ENCODE measurements around the gene GHR. TPM values are rescaled to one million over a fixed set of nuclear protein-coding genes. Genes with fewer than 3 reads are reported as not detected.

GHR gene
- polyA plus RNA-seq, 1 experiment, result 0.63 TPM

- no peaks in the 10 kb centered on the region for H3K27me3 ChIP-seq (ENCODE audit: control insufficient read depth, insufficient read depth, low read length)
- H3K9me3 ChIP-seq (ENCODE audit: control insufficient read depth, insufficient read depth, low read length), result no peaks in the 10 kb centered on the region
- ChIA-PET POLR2A (no interaction called here), CTCF (interaction anchor here (1.0 kb wide), 1 partner anchor 131 kb away, joined by 3 read pairs; no protein-coding TSS in a partner anchor)
- no peak for TF ChIP-seq CTCF (IDR thresholded peaks at IDR 0.05; ENCODE audit: low read depth, low read length)
- DNase-seq (ENCODE audit: low read depth, low spot score), result no peak
- no peak overlapping the region for H3K27ac ChIP-seq (ENCODE audit: low read depth, low read length)
- H3K4me3 ChIP-seq (ENCODE audit: low read depth, low read length), result no peak overlapping the region
These were observed 220.1 kb downstream of the GHR start for GRCh38 chr5:42643360-42643759.

DNA sequence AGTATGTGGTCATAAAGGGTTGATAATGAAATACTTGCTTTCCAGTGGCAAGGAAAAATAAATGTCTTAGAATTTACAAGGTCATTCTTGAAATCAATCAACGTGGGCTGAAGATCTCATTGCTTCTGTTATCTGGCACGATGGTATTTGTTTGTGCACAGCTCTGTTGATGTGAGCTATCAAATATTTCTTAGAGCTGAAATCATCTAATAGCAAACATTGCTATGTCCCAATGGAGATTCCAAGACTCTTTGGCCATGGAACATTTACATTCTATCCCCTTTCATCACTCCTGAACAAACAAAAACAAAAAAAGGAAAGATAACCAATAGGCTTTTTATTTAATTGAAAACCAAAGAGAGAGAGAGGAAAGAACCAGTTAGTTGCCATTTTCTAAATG is 221.9 kb downstream of the GHR start:
- no peak for DNase-seq (ENCODE audit: low read depth, low spot score)
- ChIA-PET CTCF (no interaction called here), POLR2A (no interaction called here)
- Histone ChIP-seq H3K4me3 (ENCODE audit: low read depth, low read length) (no peak overlapping the region), H3K27ac (ENCODE audit: low read depth, low read length) (no peak overlapping the region), H3K27me3 (ENCODE audit: control insufficient read depth, insufficient read depth, low read length) (no peaks in the 10 kb centered on the region), H3K9me3 (ENCODE audit: control insufficient read depth, insufficient read depth, low read length) (no peaks in the 10 kb centered on the region)
- TF ChIP-seq CTCF (IDR thresholded peaks at IDR 0.05; ENCODE audit: low read depth, low read length), result no peak

DNA sequence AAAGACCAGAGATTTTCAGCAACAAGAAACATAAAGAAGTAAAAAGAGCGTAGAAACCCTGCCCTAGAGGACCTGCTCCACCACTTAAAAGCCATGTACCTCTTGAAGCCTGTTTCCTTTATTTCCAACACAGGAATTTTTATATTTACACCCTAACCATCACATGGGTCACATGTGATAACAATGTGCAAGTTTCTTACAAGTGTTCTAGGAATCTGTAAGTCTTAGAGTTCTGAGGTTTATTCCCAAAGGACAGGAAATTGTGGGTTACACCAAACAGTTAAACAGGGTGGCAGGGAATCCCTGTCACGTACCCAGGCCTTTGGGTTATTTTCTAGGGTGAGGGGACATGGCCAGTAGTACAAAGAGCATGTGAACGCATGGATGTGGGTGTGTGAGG is 224.8 kb downstream of the GHR start:
- TF ChIP-seq CTCF (IDR thresholded peaks at IDR 0.05; ENCODE audit: low read depth, low read length), result no peak
- Histone ChIP-seq H3K9me3 (ENCODE audit: control insufficient read depth, insufficient read depth, low read length) (no peaks in the 10 kb centered on the region), H3K27ac (ENCODE audit: low read depth, low read length) (no peak overlapping the region), H3K4me3 (ENCODE audit: low read depth, low read length) (no peak overlapping the region), H3K27me3 (ENCODE audit: control insufficient read depth, insufficient read depth, low read length) (no peaks in the 10 kb centered on the region)
- ChIA-PET CTCF (interaction anchor here (0.9 kb wide), 1 partner anchor 8 kb away, joined by 4 read pairs; no protein-coding TSS in a partner anchor), POLR2A (no interaction called here)
- DNase-seq (ENCODE audit: low read depth, low spot score), result no peak

- H3K4me3 ChIP-seq (ENCODE audit: low read depth, low read length), result no peak overlapping the region
- POLR2A ChIA-PET, result no interaction called here
- CTCF ChIA-PET, result interaction anchor here (0.5 kb wide), 1 partner anchor 44 kb away, joined by 5 read pairs; no protein-coding TSS in a partner anchor
- no peak overlapping the region for H3K27ac ChIP-seq (ENCODE audit: low read depth, low read length)
- TF ChIP-seq CTCF (IDR thresholded peaks at IDR 0.05; ENCODE audit: low read depth, low read length), result no peak
- H3K9me3 ChIP-seq (ENCODE audit: control insufficient read depth, insufficient read depth, low read length), result no peaks in the 10 kb centered on the region
- no peak for DNase-seq (ENCODE audit: low read depth, low spot score)
- no peaks in the 10 kb centered on the region for H3K27me3 ChIP-seq (ENCODE audit: control insufficient read depth, insufficient read depth, low read length)
These were observed 225.7 kb downstream of the GHR start for GRCh38 chr5:42648915-42649314.

- Histone ChIP-seq H3K27me3 (ENCODE audit: control insufficient read depth, insufficient read depth, low read length) (no peaks in the 10 kb centered on the region), H3K9me3 (ENCODE audit: control insufficient read depth, insufficient read depth, low read length) (no peaks in the 10 kb centered on the region), H3K27ac (ENCODE audit: low read depth, low read length) (no peak overlapping the region), H3K4me3 (ENCODE audit: low read depth, low read length) (no peak overlapping the region)
- no peak for DNase-seq (ENCODE audit: low read depth, low spot score)
- no peak for TF ChIP-seq CTCF (IDR thresholded peaks at IDR 0.05; ENCODE audit: low read depth, low read length)
- POLR2A ChIA-PET, result no interaction called here
- CTCF ChIA-PET, result no interaction called here
These were observed 226.8 kb downstream of the GHR start for GRCh38 chr5:42650084-42650483.
